Endometrial microvascular endothelial cells (primary cell): ENCODE data around the gene HNRNPL. TPM values are rescaled to one million over a fixed set of nuclear protein-coding genes. Genes with fewer than 3 reads are reported as not detected.

ENCODE experiments used
- in situ Hi-C: cut with HindIII; loops from 2 replicates; pipeline ENCODE4 v1.10.0; 2017; ENCODE audit warnings: low sequenced_read_pairs, low pct_unique_long_range_greater_than_20kb; ENCODE audit errors: inconsistent ontology term
- total RNA-seq: library from RNA; depleted of rRNA; stranded (reverse); fragments of >200 nt; gene quantifications from one replicate; pipeline ENCODE4 v1.2.3, GENCODE V29; 2015; ENCODE audit errors: inconsistent ontology term

HNRNPL gene
- total RNA-seq, 1 donor from 2014 or later, result 309 TPM

- in situ Hi-C loops, result no loop called here
Observed at GRCh38 chr19:38849147-38849859, 483 bp downstream of the HNRNPL start.

GRCh38 chr19:38848299-38849146 is 1.3 kb downstream of the HNRNPL start:
- in situ Hi-C loops, result no loop called here

DNA sequence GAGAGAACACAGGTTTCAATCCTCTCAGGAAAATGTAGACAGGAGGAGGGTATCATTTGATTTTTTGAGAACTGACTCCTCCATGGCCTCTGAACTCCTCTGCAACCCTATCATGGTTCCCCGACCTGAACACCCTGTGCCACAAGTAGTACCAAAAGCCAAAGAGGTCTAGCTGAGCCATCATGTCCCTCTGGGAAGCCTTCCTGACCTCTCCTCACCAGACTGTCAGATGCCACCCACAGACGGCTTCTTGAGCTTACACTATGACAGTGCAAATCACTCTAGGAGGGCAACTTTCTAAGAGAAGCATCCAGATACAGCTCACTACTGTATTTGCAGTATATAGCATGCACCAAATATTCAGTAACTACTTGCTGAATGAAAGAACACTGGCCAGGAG is 3.7 kb downstream of the HNRNPL start:
- in situ Hi-C loops, result no loop called here

DNA sequence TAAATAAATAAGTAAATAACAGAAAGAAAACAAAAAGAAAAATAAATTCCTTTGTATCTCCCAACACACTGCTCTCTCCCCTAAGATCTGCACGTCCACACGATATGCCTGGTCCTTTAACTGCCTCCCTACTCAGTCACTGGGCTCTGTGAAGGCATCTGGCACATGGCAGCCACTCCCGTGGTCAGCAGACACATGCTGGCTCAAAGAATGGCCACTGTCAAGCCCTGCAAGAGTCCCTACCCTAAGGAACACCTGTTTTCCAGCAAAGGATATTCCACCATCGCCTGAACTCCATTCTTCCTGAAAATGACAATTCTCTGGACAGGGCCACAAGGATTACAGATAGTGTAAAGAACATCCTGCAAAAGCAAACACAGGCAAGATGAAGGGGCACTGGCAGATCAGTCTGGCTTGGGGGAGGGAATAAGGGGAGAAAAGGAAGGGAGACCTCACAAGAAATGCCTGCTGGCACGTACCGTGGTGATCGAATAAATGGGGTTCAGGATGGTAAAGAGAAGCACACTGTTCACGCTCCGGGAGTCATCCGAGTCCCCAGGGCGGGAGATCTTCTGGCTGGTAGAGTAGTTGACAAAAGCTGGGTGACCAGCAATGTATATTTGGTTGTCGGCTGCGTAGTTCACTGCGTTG is 4.3 kb downstream of the HNRNPL start:
- in situ Hi-C loops, result no loop called here

DNA sequence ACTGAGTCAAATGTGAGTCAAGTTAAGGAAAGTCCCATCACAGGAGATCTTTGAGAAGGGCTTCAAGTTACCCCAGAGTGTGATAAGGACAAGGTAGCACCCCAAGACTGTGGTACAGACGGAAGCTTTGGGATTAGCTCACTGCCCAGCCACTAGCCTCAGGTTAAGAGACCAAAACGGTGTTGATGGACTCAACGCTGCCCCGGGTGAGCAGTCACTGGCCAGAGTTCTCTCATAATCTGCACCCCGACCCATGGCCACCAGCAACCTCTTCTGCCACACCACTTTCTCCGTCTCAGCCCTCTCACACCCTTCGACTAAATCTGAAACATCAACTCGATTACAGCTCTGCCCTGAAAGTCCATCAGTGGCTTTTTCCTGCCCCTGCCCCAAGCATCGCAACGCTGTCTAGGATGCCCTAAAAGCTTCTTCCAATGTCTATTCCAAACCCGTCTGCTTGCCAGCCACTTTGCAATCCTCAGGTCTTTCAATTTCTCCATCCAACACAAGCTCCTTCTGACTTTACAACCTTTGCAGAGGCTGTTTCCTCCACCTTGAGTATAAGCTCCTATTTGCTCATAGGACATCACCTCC is 5.6 kb downstream of the HNRNPL start:
- in situ Hi-C loops, result no loop called here

- in situ Hi-C loops, result no loop called here
Observed at GRCh38 chr19:38843175-38843758, 6.5 kb downstream of the HNRNPL start.

DNA sequence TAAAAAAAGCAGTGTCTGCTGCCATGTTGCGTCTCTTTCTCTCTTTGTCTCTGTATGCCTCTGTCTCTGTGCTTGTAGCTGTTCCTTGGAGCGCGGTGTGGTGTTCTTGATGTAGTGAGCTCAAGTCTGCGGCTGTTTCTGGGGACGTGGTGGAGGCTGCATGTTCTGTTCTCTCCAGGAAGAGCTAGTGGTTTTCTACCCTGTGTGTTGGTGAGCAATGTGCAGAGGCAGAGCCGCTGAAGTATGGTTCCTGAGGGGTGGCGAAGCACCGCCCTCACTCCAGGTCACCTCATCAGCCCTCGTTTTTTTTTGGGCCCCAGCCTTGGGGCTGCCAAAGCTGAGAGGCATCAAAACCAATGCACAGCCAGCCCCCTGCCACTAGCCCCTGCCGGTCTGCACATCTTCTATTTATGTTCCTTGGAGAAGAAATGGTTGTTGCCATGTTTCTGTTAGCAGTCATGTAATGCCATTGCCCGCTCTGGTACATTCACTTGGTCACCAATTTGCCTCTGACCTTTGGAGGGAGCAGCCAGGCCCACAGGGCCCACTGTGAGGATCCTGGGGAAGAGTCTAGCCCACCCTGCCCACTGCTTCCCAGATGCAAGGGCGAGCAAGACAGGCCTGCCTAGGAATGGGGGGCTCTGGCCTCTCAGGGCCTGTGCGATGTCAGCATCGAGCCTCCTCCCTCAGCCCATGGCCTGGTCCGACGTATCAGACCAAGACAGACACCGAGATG is 7.2 kb downstream of the HNRNPL start:
- in situ Hi-C loops, result no loop called here

GRCh38 chr19:38841787-38842438 is 7.9 kb downstream of the HNRNPL start:
- in situ Hi-C loops, result no loop called here

DNA sequence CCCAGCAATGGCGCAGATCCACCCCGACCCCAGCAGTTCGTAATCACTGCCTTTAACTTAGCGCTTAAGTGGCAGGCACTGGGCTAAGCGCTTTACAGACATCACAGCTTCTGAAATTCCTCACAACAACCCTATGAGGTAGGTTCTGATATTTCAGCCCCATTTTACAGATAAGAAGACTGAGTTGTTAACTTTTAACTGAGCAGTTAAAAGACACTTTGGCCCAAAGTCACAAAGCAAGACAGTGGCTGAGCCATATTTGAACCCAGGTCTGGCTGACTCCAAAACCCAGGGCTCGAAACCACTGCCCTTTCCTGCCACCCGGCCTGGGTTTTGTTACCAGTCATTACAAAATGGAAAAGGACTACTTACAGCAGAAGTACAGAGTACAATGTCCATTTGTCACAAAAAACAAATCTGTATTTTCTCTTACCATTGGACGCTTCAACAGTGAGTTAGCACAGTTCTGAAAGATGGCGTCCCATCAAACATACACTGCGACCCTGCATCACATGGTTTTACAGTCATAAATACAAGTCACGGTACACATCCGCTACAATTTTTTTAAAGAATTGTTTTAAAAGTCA is 8.5 kb downstream of the HNRNPL start:
- in situ Hi-C loops, result no loop called here

DNA sequence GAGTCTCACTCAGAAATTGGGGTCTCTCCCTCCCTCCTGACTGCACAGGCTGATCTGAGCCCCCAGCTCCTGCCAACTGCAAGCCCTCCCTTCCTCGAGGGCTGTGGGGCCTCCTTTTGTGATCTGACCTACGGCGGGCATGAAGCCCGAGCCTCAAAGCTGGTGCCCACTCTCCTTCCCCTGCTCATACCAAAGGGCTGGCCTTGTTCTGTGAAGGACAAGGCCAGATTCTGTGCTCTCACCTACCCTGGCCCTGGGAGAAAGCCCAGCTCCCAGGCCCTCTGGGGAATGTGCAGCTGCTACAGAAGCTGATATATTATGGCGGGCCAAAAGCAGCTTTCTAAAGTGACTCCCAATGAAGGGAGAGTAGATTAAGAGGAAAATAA is 9.2 kb downstream of the HNRNPL start:
- in situ Hi-C loops, result no loop called here

- in situ Hi-C loops, result no loop called here
Observed at GRCh38 chr19:38839816-38840582, 9.8 kb downstream of the HNRNPL start.

- in situ Hi-C loops, result no loop called here
Observed at GRCh38 chr19:38838986-38839761, 10.6 kb downstream of the HNRNPL start.

GRCh38 chr19:38838208-38838985 is 11.4 kb downstream of the HNRNPL start:
- in situ Hi-C loops, result no loop called here

DNA sequence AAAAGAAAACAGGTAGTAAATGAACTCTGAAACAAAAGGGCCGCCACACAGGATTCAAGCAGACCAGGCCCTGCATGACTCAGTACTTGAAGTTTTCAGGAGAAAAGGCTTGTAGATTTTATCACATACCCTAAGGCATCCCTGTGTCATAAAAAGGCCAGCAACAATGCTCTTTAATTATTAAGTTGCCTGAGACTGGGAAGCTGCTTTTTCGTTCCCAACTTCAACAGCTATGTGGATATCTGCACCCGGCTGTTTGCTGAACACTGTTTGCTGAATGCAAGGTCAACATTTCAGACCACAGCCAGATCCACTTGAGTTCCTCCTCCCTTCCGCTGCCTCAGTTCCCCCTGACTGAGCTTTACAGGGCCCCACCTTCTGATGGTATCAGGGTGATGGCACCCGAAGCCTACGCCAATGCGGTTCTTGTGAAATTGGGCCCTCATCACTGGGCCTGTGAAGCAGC is 12.1 kb downstream of the HNRNPL start:
- in situ Hi-C loops, result no loop called here

DNA sequence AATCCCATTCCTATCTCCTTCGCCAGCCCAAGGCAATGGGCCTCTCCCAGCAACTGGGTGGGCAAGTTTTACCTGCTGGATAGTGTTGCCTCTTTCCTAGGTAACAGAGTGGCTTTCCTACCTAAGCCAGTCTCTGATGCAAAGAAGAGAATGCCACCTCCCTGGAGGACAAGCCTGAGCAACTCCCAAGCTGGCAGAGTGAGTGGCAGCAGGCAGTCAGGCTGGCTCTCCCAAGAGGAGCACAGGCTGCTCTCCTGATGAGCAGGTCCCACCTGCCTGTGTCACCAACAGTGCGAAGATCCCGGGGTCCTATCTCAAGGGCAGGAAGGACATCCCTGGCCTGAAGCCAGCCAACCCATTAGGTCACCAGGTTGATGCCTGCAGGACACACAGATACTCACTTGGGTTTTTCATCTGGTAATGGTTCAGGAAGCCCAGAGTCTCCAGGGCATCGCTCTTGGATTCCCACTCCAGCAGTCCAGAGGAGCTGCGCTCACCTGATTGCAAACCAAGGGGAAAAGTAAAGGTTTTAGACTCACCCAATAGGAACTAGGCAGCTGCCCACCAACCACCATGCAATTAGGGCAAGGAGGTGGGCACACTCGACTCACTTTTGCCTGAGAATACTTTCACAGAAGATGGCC is 12.7 kb downstream of the HNRNPL start:
- in situ Hi-C loops, result no loop called here
